ENCODE measurements around the gene ZFAND2B.

DNA sequence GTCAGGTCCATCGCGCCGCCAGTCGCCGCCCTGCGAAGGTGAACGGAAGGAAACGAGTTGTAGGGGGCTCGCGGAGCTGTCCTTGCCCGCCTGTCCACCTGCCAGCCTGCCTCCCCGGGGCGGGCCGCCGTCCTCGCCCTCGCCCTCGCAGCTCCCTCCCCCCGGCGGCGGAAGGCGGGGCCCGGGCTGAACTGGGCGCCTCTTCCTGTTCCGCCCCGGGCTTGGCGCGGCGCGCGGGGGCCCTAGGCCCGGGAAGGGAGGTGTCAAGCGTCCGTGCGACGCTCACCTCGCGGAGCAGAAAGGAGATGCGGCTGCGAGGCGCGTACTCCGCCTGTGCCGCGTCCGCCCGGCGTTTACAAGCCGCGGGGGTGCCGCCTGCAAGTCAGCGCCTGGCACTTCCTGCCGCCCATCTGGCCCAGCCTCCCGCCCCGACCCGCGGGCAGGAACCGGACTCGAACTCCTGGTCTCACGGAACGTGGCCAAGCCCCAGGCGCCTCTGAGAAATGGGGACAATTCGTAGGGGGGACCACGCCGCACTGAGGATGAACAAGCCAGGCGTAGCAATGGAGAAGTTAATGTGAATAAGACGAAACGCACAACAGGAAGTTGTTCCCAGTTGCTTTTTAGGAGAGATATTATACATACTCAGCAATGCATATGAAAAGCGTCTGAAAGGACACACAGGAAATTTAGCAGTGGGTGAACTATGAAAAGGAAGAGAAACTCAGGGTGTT, 29.6 kb upstream of the ZFAND2B start, which contains the start of gene CNPPD1:
- peak; percentile 75 for TF ChIP-seq POLR2AphosphoS5 (IDR thresholded peaks at IDR 0.05; ENCODE audit: low read depth)
- TF ChIP-seq, protein P1, sequence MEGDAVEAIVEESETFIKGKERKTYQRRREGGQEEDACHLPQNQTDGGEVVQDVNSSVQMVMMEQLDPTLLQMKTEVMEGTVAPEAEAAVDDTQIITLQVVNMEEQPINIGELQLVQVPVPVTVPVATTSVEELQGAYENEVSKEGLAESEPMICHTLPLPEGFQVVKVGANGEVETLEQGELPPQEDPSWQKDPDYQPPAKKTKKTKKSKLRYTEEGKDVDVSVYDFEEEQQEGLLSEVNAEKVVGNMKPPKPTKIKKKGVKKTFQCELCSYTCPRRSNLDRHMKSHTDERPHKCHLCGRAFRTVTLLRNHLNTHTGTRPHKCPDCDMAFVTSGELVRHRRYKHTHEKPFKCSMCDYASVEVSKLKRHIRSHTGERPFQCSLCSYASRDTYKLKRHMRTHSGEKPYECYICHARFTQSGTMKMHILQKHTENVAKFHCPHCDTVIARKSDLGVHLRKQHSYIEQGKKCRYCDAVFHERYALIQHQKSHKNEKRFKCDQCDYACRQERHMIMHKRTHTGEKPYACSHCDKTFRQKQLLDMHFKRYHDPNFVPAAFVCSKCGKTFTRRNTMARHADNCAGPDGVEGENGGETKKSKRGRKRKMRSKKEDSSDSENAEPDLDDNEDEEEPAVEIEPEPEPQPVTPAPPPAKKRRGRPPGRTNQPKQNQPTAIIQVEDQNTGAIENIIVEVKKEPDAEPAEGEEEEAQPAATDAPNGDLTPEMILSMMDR (conservative IDR thresholded peaks at IDR 0.05; ENCODE audit: low read depth in 2 of 2), result no peak
- no peak for TF ChIP-seq EZH2 (IDR thresholded peaks at IDR 0.05; ENCODE audit: low read depth, unreplicated experiment)
- TF ChIP-seq EZH2phosphoT487 (IDR thresholded peaks at IDR 0.05; ENCODE audit: unreplicated experiment), result no peak
- TF ChIP-seq STAT1 (IDR thresholded peaks at IDR 0.05; ENCODE audit: unreplicated experiment), result no peak
- no peak for TF ChIP-seq ZNF114 (CRISPR knock-in tag; IDR thresholded peaks at IDR 0.05)
- TF ChIP-seq, protein P2, sequence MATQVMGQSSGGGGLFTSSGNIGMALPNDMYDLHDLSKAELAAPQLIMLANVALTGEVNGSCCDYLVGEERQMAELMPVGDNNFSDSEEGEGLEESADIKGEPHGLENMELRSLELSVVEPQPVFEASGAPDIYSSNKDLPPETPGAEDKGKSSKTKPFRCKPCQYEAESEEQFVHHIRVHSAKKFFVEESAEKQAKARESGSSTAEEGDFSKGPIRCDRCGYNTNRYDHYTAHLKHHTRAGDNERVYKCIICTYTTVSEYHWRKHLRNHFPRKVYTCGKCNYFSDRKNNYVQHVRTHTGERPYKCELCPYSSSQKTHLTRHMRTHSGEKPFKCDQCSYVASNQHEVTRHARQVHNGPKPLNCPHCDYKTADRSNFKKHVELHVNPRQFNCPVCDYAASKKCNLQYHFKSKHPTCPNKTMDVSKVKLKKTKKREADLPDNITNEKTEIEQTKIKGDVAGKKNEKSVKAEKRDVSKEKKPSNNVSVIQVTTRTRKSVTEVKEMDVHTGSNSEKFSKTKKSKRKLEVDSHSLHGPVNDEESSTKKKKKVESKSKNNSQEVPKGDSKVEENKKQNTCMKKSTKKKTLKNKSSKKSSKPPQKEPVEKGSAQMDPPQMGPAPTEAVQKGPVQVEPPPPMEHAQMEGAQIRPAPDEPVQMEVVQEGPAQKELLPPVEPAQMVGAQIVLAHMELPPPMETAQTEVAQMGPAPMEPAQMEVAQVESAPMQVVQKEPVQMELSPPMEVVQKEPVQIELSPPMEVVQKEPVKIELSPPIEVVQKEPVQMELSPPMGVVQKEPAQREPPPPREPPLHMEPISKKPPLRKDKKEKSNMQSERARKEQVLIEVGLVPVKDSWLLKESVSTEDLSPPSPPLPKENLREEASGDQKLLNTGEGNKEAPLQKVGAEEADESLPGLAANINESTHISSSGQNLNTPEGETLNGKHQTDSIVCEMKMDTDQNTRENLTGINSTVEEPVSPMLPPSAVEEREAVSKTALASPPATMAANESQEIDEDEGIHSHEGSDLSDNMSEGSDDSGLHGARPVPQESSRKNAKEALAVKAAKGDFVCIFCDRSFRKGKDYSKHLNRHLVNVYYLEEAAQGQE (IDR thresholded peaks at IDR 0.05; ENCODE audit: unreplicated experiment), result no peak
- TF ChIP-seq NANOG (IDR thresholded peaks at IDR 0.05; ENCODE audit: borderline replicate concordance), result no peak
- TF ChIP-seq JUNB (IDR thresholded peaks at IDR 0.05; ENCODE audit: unreplicated experiment), result no peak
- TF ChIP-seq, protein P3, sequence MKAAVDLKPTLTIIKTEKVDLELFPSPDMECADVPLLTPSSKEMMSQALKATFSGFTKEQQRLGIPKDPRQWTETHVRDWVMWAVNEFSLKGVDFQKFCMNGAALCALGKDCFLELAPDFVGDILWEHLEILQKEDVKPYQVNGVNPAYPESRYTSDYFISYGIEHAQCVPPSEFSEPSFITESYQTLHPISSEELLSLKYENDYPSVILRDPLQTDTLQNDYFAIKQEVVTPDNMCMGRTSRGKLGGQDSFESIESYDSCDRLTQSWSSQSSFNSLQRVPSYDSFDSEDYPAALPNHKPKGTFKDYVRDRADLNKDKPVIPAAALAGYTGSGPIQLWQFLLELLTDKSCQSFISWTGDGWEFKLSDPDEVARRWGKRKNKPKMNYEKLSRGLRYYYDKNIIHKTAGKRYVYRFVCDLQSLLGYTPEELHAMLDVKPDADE (IDR thresholded peaks at IDR 0.05), result 0 out of 2 replicates have a peak, but pooled peaks have one; percentile 49
- peak; percentile 48 for TF ChIP-seq CREB1 (CRISPR knock-in tag; IDR thresholded peaks at IDR 0.05; ENCODE audit: low read depth)
- TF ChIP-seq, protein P4, sequence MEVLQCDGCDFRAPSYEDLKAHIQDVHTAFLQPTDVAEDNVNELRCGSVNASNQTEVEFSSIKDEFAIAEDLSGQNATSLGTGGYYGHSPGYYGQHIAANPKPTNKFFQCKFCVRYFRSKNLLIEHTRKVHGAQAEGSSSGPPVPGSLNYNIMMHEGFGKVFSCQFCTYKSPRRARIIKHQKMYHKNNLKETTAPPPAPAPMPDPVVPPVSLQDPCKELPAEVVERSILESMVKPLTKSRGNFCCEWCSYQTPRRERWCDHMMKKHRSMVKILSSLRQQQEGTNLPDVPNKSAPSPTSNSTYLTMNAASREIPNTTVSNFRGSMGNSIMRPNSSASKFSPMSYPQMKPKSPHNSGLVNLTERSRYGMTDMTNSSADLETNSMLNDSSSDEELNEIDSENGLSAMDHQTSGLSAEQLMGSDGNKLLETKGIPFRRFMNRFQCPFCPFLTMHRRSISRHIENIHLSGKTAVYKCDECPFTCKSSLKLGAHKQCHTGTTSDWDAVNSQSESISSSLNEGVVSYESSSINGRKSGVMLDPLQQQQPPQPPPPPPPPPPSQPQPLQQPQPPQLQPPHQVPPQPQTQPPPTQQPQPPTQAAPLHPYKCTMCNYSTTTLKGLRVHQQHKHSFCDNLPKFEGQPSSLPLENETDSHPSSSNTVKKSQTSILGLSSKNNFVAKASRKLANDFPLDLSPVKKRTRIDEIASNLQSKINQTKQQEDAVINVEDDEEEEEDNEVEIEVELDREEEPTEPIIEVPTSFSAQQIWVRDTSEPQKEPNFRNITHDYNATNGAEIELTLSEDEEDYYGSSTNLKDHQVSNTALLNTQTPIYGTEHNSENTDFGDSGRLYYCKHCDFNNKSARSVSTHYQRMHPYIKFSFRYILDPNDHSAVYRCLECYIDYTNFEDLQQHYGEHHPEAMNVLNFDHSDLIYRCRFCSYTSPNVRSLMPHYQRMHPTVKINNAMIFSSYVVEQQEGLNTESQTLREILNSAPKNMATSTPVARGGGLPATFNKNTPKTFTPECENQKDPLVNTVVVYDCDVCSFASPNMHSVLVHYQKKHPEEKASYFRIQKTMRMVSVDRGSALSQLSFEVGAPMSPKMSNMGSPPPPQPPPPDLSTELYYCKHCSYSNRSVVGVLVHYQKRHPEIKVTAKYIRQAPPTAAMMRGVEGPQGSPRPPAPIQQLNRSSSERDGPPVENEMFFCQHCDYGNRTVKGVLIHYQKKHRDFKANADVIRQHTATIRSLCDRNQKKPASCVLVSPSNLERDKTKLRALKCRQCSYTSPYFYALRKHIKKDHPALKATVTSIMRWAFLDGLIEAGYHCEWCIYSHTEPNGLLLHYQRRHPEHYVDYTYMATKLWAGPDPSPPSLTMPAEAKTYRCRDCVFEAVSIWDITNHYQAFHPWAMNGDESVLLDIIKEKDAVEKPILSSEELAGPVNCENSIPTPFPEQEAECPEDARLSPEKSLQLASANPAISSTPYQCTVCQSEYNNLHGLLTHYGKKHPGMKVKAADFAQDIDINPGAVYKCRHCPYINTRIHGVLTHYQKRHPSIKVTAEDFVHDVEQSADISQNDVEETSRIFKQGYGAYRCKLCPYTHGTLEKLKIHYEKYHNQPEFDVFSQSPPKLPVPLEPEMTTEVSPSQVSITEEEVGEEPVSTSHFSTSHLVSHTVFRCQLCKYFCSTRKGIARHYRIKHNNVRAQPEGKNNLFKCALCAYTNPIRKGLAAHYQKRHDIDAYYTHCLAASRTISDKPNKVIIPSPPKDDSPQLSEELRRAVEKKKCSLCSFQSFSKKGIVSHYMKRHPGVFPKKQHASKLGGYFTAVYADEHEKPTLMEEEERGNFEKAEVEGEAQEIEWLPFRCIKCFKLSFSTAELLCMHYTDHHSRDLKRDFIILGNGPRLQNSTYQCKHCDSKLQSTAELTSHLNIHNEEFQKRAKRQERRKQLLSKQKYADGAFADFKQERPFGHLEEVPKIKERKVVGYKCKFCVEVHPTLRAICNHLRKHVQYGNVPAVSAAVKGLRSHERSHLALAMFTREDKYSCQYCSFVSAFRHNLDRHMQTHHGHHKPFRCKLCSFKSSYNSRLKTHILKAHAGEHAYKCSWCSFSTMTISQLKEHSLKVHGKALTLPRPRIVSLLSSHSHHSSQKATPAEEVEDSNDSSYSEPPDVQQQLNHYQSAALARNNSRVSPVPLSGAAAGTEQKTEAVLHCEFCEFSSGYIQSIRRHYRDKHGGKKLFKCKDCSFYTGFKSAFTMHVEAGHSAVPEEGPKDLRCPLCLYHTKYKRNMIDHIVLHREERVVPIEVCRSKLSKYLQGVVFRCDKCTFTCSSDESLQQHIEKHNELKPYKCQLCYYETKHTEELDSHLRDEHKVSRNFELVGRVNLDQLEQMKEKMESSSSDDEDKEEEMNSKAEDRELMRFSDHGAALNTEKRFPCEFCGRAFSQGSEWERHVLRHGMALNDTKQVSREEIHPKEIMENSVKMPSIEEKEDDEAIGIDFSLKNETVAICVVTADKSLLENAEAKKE (CRISPR knock-in tag; IDR thresholded peaks at IDR 0.05), result no peak

Measured in GM23338 (cell line).